GM18868 (cell line): Measurements from ENCODE around the gene IRF5.
A peak's percentile ranks its signal among the peaks of the same experiment; 100 is the strongest.

Experiments used
- ATAC-seq: cut with Tn5 transposase; IDR thresholded peaks from one replicate; pipeline ENCODE4 v1.9.1; 2021; ENCODE audit warnings: mild to moderate bottlenecking, moderate library complexity; ENCODE audit not compliant: unreplicated experiment

Gene IRF5, protein sequence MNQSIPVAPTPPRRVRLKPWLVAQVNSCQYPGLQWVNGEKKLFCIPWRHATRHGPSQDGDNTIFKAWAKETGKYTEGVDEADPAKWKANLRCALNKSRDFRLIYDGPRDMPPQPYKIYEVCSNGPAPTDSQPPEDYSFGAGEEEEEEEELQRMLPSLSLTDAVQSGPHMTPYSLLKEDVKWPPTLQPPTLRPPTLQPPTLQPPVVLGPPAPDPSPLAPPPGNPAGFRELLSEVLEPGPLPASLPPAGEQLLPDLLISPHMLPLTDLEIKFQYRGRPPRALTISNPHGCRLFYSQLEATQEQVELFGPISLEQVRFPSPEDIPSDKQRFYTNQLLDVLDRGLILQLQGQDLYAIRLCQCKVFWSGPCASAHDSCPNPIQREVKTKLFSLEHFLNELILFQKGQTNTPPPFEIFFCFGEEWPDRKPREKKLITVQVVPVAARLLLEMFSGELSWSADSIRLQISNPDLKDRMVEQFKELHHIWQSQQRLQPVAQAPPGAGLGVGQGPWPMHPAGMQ

DNA sequence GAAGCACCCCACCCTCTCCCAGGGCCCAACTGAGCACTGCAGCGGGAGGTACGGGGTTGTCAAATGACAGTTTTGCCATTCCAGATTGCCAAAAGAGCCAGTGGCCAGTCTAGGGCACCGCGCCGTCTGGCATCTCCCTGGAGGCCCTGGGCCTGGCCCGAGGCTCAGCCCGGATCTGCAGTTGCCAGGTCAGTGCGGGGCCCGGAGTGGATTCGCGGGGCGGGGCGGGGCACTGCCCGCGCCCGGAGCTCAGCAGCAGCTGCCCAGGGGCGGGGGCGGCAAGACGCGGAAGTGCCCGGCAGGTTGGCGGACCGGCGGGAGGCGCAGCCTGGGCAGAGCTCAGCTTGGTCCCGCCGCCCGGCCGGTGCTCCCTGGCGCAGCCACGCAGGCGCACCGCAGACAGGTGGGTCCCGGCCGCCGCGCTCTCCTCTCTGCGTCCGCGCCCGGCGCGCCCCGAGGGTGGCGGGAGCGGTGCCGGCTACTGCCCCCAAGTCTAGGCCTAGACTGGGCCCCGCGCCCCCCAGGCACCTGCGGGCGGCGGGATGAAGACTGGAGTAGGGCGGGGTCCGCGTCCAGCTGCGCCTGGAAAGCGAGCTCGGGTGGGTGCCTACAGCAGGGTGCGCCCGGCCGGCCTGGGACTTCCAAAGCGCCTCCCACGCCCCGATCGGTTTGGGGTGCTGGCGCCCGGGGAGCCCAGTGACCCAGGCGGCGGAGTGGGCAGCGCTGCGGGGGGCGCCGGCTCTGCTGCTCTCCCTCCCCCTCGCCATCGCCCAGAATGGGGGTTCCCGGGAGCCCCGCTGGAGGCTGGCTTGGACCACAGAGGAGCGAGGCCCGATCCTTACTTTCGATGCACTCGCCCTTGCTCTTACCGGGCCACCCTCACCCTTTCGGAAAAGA lies at the start of gene IRF5:
IRF5 (plus strand) TSS at position 281 of the 897 bp plus-strand sequence. CDS start 4,155 bp downstream, outside the sequence.
- no peak for ATAC-seq

DNA sequence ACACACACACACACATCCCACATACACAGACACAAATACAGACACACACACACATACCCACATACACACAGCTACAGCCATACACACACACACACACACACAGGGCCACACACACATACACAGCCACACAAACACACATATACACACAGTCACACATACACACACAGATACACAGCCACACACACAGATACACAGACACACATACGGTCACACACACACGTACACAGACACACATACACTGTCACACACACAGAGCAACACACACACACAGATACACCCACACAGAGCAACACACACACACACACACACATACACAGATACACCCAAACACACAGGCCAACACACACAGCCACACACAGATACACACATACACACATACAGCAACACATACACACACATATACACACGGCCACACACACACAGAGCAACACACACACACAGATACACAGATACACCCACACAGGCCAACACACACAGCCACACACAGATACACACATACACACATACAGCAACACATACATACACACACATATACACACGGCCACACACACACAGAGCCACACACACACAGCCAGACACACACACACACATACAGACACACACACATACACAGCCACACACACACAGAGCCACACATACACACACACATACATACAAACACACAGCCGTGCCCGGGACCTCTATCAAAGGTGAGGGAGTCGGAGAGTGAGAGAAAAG lies 49.5 kb upstream of the IRF5 start:
- ATAC-seq: no peak

DNA sequence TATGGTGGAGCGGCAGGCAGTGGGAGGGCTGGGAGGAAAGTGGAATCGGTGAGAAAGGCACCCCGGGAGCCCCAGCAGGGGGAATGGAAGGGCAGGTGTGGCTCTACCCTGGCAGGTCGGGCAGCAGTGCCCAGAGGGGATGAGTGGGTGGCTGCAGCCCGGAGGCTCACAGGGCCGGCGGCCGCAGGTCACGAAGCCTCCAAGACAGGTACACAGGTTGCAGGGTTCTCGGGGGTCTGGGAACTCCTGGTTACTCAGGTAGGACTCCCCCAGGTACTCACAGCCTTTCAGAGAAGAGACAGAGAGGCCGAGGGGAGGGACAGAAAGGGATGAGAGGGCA lies 49.0 kb upstream of the IRF5 start:
- ATAC-seq: no peak

DNA sequence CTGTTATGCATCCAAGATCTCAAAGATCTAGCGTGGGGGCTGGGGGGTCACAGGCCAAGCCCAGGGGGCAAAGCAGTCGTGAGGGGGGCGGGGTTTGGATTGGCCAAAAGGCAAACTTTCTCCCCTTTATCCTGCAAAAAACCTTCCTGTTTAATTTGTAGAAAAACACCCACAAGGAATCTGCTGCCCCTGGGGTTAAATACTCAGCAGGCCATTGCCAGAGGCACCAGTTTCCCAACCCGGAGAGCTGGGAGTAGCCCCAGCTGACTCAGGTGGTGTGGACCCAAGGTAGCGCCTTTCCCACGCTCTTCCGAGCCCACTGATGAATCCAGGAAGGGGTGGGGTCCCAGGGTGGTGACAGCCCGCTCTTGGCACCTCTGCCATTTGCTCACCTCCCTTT lies 48.6 kb upstream of the IRF5 start:
- no peak for ATAC-seq

DNA sequence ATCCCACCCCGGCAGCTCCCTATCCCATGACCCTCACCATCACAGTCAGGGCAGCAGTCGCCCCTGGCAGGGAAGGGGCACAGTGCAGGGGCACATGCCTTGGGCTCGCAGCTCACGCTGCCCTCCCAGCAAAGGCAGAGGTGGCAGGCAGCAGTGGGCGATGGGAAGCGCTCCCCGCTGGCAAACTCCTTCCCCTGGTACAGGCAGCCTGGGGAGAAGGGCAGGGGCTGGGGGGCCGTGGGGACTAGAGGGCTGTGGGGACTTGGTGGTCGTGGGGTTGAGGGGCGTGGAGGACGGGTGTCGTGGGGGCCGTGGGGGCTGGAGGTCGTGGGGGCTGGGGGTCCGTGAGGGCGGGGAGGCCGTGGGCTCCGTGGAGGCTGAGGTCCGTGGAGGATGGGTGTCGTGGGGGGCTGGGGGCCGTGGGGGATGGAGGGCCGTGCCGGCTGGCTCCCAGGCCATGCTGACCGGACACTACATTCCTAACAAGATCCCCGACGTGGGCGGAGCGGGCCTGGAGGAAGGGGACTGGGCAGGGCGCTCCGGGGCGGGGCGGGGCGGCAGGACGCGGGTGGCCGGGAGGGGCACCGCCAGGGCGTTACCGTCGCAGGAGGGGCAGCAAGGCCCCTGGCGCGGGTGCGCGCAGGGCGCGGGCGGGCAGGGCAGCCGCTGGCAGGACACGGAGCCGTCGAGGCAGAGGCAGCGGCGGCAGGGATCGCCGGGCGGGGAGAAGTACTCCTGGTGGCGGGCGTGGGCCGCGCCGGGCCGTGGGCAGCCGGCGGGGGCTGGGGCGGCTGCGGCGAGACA lies 47.2 kb upstream of the IRF5 start:
- ATAC-seq: no peak

DNA sequence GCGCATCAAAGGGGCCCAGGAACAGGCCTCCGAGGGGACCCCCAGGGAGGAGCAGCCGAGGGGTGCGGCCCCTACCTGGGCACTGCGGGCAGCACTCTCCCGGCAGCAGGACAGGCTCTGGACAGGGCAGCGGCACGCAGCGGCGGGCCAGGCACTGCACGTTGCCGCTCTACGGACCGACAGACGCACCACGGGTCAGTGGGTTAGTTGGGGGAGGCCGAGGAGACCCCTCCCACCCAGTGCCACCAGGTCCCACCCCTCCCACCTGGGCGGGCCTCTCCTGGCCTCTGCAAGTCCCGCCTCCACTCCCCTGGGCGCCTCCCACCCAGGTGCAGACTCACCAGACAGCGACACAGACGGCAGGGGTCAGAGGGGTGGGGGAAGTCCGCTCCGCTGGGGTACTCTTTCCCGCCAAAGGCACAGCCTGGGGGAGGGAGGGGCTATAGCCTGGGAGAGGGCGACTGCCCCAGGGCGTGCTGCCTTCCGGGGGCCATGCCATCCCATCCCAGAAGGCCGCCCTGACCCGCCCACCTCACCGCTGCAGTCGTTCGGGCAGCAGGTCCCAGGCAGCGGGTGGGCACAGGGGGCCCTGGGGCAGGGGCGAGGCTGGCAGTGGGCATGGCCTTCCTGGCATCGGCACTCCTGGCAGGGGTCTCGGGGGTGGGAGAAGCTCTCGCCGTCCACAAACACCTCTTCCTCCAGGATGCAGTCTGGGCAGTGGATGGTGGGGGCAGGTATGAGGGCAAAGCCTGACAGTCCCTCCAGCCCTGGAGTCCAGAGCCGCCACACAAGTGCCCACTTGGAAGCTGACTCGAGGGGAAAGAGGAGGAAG lies 46.4 kb upstream of the IRF5 start:
- ATAC-seq: no peak

DNA sequence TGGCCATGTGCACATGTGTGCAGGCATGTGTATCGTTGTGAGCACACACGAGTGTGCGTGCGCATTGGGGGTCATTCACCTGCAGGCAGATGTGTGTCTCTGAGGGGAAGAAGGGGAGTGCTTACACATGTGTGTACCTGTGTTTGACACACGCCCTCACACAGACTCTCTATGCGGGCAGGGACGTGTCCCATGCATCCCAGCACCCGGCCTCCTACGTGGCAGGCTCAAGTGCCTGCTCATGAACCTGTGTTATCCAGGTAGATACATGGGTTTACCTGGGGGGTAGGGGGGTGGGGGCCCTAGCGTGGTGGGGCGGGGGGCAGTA lies 45.8 kb upstream of the IRF5 start:
- ATAC-seq: no peak

DNA sequence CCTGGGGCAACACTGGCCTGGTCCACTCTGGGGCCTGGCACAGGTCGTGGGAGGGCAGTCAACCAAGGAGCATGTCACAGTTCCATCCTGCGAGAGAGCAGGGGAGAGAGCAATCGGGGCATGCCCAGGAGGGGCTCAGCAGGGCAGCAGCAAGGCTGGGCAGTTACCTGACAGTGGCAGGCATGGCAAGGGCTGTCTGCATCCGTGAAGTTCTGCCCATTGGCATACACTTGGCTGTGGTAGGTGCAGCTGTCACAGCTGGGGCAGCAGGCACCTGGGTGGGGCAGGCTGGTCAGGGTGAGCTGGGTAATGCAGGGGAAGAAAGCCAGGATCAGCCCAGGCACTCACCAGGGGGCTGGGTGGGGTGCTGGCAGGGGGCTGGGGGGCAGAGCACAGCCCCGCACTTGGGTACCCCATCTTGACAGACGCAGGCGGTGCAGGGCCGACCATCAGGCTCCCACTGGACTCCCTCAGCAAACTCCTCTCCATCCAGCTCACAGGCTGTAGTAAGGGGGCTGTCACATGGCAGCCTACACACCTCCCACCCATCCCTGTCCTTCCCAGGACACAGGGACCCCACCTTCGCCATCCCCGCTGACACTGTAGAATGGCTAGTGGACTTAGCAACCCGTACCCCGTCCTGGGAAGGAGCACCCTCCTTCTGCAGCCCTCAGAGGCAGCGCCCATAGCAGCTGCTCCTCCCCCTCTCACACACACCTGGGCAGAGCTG lies 45.0 kb upstream of the IRF5 start:
- ATAC-seq: no peak

DNA sequence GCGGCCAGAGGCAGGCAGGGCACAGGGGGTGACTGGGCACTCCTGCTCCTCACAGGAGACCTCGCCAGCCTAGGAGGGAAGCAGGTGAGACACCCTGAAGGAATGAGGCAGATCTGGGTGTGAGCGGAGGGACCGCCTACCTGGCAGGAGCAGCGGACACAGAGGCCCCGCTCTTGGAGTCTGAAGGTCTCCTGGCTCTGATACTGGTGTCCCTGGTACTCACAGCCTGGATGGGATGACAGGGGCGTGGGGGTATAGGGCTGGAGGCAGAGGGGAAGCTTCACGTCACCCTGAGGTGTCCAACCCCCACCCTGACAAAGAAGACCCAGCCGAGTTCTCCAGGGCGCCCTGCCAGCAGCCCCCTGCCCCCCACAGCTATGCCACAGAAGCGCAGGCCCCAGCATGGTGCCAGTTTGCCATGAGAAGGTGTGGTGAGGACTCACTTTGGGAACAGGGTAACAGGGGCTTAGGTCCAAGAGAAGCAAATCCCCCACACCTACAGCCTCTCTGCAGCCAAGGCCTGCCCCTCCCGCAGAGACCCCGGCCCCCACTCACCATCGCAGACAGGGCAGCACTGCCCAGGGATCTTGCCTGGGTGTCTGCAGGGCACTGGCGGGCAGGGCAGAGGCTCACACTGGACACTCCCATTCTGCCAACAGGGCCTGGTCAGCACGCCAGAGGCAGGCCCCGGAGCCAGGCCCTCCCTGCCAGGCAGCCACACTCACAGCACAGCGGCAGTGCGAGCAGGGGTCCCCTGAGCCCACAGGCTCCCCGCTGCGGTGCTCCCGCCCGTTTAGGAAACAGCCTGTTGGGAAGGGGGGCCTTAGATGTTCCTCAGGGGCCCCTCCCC lies 44.3 kb upstream of the IRF5 start:
- ATAC-seq: no peak

DNA sequence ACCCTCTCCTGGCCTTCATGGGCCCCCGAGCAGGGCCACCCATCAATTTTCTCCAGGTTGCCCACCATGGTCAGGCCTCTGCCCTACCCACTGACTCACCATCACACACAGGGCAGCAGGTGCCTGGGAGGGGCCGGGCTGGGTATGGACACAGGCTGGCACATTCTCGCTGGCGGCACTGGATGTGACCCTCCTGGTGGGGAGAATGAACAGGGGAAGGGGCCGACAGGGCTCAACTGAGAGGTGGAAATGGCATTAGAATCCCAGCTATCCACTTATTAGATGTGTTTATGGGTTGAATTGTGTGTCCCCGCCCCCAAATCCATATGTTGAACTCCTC lies 43.7 kb upstream of the IRF5 start:
- ATAC-seq: no peak

DNA sequence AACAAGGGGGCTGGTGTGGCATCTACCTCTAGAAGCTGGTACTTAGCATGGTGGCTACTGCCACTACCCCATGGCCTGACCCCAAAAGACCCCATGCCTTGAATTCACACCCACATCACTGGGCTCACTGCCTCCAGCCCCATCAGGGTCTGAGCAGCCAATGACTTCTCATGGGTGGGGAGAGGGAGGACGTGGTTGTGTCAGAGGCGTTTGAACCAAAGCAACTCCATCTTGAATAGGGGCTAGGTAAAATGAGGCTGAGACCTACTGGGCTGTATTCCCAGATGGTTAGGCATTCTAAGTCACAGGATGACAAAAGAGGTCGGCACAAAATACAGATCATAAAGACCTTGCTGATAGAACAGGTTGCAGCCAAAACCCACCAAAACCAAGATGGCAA lies 42.4 kb upstream of the IRF5 start:
- no peak for ATAC-seq

DNA sequence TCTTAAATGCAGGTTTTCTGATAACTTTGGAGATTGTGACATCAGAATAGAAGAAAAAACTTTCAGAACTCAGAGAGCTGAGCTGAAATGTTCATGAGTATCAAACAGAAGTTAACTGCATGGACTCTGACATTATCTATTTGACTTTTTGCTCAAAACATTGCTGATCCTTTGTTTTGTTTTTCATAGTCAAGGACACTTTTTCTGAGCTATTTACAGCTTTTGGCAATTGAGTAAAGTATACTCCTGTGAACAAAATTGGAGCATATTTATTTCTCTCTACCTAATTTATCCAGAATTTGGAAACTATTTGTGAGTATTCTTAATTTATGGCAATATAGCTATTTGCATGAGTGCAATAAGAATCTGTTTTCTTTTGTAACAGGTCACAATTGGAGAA lies 38.3 kb upstream of the IRF5 start:
- no peak for ATAC-seq

DNA sequence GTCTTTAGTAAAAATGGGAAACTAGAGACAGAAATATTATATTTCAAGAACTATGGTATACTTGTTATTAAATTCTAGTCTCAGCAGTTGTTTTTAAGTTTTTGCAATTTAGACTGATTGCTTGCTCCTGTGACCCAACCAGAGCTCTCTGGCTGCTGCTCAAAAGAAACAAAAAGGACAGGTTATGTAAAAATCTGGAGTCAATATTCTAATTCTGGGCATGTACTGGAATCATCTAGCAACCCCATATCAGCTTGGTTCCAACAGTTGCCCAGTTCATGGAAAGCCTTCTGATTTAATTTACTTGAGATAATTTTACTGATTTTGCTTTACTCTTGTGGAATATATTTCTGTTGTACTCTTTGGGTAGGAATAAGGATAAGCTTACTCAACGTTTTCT lies 37.5 kb upstream of the IRF5 start:
- ATAC-seq: no peak

DNA sequence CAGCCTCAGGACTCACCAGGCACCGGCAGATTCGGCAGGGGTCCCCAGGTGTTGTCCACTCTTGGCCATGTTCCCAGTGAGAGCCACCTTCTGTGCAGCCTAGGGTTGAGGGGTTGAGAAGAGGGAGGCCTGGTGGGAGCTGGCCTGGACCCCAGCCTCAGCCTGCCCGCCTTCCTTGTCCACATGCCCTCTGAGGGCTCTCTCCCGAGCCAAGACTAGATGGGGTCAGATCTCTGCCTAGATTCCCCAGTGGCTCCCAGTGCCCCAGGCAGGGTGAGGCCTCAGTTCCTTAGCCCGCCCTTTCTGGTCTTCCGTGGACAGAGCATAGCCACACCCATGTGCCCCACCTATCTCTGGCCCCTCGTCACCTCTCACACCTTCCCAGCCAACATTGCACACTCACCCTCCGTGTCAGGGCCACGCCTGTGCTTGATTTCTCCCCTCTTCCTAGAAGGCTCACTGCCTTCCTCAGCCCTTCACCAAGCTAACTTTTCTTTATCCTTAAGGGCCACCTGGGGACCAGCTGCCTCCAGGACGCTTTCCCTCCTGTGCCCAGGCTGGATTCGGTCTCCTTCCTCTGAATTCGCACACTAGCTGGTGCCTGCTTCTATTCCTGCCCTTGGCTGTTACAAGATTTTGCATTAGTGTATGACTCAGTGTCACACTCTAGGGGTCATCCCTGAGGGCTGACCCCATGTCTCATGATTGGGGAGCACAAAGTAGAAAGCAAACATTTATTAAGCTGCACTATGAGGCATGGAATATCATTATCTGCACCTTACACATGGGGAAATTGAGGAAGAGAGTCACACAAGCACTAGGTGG lies 34.8 kb upstream of the IRF5 start:
- no peak for ATAC-seq

DNA sequence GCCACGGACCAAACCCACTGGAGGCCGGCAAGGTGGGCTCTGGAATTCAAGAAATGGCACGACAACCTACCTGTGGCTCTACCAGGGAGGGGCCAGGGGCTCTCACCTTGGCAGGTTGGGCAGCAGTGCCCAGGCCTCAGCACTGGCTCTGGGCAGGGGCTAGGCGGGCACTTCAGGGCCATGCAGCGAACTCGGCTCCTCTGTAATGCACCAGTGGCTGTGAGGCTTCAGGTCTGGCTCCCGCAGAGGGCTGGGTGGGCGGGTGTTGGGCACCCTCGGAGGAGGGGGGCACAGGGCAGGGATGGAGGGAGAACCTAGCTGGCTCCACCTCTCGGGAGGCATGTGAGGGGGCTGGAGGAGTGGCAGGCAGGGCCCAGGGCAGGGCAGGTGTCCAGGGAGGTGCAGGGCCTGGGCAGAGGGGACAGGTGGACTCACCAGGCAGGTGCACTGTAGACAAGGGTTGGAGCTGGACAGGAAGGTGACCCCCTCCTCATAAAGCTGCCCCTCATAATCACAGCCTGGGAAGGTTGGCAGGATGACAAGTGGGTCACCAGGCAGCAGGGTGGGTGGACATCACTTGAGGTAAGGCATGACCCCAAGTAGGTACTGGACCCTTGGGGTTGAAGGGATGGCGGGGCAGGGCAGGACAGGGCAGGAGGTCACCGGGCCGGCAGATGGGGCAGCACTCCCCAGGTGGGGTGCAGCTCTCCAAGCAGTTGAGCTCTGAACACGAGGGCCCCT lies 33.9 kb upstream of the IRF5 start:
- no peak for ATAC-seq

DNA sequence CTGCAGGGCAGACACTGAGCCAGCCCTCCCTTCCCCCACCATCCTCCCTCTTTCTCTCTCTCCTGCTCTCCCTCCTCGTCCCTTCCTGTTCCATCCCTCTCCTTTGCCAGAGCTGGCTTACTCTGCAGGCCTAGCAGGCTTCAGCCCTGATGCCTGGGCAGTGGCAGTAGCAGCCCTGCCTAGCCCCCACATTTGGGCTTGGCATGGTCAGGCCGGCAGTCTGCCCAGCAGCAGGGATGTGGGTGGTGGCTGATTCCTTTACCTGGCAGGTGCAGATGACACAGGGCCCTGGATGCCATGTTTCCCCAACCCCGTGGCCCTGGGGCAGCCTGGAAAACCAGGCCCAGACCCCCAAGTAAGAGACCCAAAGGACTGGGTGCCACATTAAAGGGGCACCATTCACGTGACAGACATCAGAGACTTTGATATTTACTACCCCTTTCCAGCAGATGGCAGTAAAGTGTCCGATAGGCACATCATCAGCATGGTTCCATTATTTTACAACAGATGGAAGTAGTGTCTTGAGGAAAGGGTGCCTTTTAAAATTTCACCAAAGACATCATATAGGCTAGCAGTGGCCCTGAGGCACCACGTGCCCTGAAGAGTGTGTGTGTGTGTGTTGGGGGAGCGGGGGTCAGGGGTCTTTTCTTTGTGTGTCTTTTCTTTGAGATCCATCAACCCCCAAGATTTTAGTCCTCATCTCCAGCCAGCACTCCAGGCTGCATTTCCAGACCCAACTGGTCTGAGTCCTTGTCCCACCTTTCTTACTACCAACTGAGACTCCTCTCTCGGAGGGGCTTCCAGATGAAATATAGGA lies 33.1 kb upstream of the IRF5 start:
- peak; percentile 65 for ATAC-seq
